Lower leg skin (tissue), 4 donors: ENCODE measurements around the gene CAGE1. TPM values are rescaled to one million over a fixed set of nuclear protein-coding genes. Genes with fewer than 3 reads are reported as not detected.
"Not testable (repeated sequence)": the region's sequence is repeated elsewhere in the genome, so short reads cannot be mapped to it uniquely, and the experiment has no call there.

Experiments
- DNase-seq, 2 donors: peaks; one replicate each; pipeline ENCODE4 v3.0.0-alpha.2; 2019; ENCODE audit warnings: low spot score in 2 of 2
- H3K4me3 ChIP-seq: fragments of 200-600 bp; sonication (generic); 2 replicates; pipeline ENCODE4 v1.5.1; 2017; ENCODE audit warnings: mild to moderate bottlenecking, low read depth; ENCODE audit not compliant: poor library complexity, severe bottlenecking
- CTCF ChIP-seq, 3 donors: fragments of 450-650 bp; IDR thresholded peaks; one replicate each; pipeline ENCODE4 v1.5.1; 2016; ENCODE audit warnings: antibody characterized with exemption in 3 of 3, mild to moderate bottlenecking in 3 of 3, moderate library complexity in 2 of 3
- POLR2A ChIP-seq, 2 donors: fragments of 450-650 bp; IDR thresholded peaks; one replicate each; pipeline ENCODE4 v1.6.1; 2016 to 2017; ENCODE audit warnings: antibody characterized with exemption in 2 of 2, mild to moderate bottlenecking in 1 of 2, moderate library complexity in 1 of 2
- WGBS, 2 donors: methylation state at CpG; one replicate each; pipeline ENCODE4 v1.1.5; 2018; 5-methylcytosine and 5-hydroxymethylcytosine counted together
- intact Hi-C: fragments of 100-400 bp; cut with DNase I; formaldehyde crosslinking; loops from one replicate; pipeline ENCODE4 v1.15.0; 2023; ENCODE audit warnings: low total_unique reads
- total RNA-seq, 4 donors: library from RNA; depleted of rRNA; stranded (reverse); fragments of >200 nt; gene quantifications; one replicate each; pipeline ENCODE4 v1.1.0, GENCODE V29; 2016

CAGE1 gene
- total RNA-seq, 4 donors from 2014 or later = not detected

DNA sequence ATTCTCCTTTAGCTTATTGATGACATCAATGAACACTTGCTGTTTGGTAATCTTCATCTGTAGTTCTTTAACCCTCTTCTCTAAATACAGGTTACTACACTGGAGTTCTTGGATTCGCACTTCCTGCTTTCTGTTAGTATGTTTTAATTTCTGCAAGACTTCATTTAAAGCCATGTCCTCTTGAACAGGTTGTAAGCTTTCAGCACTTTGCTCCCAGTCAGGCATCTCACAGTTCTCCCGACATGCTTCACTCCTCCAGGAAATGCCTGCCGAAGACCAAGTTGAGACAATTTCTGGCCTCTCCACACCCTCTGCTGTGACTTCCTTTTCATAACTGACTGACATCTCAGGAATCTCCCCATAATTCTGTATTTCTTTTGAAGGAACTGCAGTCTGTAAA, 15.8 kb downstream of the CAGE1 start:
- no peak for DNase-seq
- no peak for TF ChIP-seq POLR2A (IDR thresholded peaks at IDR 0.05)
- no peak for TF ChIP-seq CTCF (IDR thresholded peaks at IDR 0.05)
- intact Hi-C loops = no loop called here
- no peak overlapping the region for H3K4me3 ChIP-seq
- 46 to 48% methylated on average over 3 of the region's 3 CpGs for WGBS, 2 donors

- TF ChIP-seq POLR2A (IDR thresholded peaks at IDR 0.05) = no peak
- TF ChIP-seq CTCF (IDR thresholded peaks at IDR 0.05) = no peak
- intact Hi-C loops = no loop called here
- DNase-seq = no peak
- WGBS, 2 donors = 85 to 89% methylated on average over 7 of the region's 7 CpGs
- H3K4me3 ChIP-seq = no peak overlapping the region
These were observed 22.1 kb downstream of the CAGE1 start for GRCh38 chr6:7367408-7367807.

- DNase-seq, intact Hi-C loops, H3K4me3 ChIP-seq: not testable (repeated sequence)
- 69 to 78% methylated on average over 3 of the region's 3 CpGs for WGBS, 2 donors
These were observed 37.6 kb downstream of the CAGE1 start for GRCh38 chr6:7351916-7352315.

GRCh38 chr6:7350591-7350990, 39.0 kb downstream of the CAGE1 start:
- DNase-seq, H3K4me3 ChIP-seq, intact Hi-C loops: not testable (repeated sequence)
- WGBS, 2 donors = 72 to 76% methylated on average over 1 of the region's 1 CpG

- H3K4me3 ChIP-seq, DNase-seq, intact Hi-C loops: not testable (repeated sequence)
- 55 to 65% methylated on average over 2 of the region's 2 CpGs for WGBS, 2 donors
These were observed 42.0 kb downstream of the CAGE1 start for GRCh38 chr6:7347551-7347997.

GRCh38 chr6:7344773-7345450, 44.6 kb downstream of the CAGE1 start:
- 82 to 89% methylated on average over 10 of the region's 10 CpGs for WGBS, 2 donors
- intact Hi-C loops, H3K4me3 ChIP-seq, DNase-seq: not testable (repeated sequence)

- intact Hi-C loops = no loop called here
- H3K4me3 ChIP-seq = no peak overlapping the region
- WGBS, 2 donors = 93 to 94% methylated on average over 28 to 29 of the region's 29 CpGs
- no peak for TF ChIP-seq POLR2A (IDR thresholded peaks at IDR 0.05)
- no peak for TF ChIP-seq CTCF (IDR thresholded peaks at IDR 0.05)
- no peak for DNase-seq
These were observed 45.7 kb downstream of the CAGE1 start for GRCh38 chr6:7343546-7344475.
